Astrocyte (in vitro differentiated cells and primary cell): Measurements from ENCODE around the gene METTL1. TPM values are rescaled to one million over a fixed set of nuclear protein-coding genes. Genes with fewer than 3 reads are reported as not detected.

Experiments
- DNase-seq: peaks from one replicate; pipeline ENCODE4 v3.0.0-alpha.2; 2010; ENCODE audit warnings: low read depth
- FAIRE-seq: peaks from 2 replicates; lab custom pipeline; 2011; peaks lifted over from hg19 to GRCh38; lab: Jason Lieb, UNC
- H2AFZ ChIP-seq: 2 replicates; pipeline ENCODE4 v1.6.0; 2012; ENCODE audit warnings: low read depth, low read length, inconsistent platforms
- H3K27ac ChIP-seq: 2 replicates; pipeline ENCODE4 v1.5.1; 2011; ENCODE audit warnings: low read depth, low read length, inconsistent platforms
- H3K27me3 ChIP-seq: 2 replicates; pipeline ENCODE4 v1.6.0; 2011; ENCODE audit warnings: low read length, inconsistent platforms; ENCODE audit not compliant: insufficient read depth
- H3K36me3 ChIP-seq: 2 replicates; pipeline ENCODE4 v1.5.1; 2011; ENCODE audit warnings: low read length, inconsistent platforms; ENCODE audit not compliant: insufficient read depth
- H3K4me1 ChIP-seq: 2 replicates; pipeline ENCODE4 v1.5.1; 2011; ENCODE audit warnings: low read length, inconsistent platforms; ENCODE audit not compliant: insufficient read depth
- H3K4me2 ChIP-seq: 2 replicates; pipeline ENCODE4 v1.6.0; 2012; ENCODE audit warnings: low read length, inconsistent platforms
- H3K4me3 ChIP-seq: 2 replicates; pipeline ENCODE4 v1.5.1; 2011; ENCODE audit warnings: low read depth, mild to moderate bottlenecking, low read length, inconsistent platforms; ENCODE audit not compliant: insufficient read depth
- H3K79me2 ChIP-seq: 2 replicates; pipeline ENCODE4 v1.6.0; 2012; ENCODE audit warnings: mild to moderate bottlenecking, low read length, inconsistent platforms; ENCODE audit not compliant: insufficient read depth
- H3K9ac ChIP-seq: 2 replicates; pipeline ENCODE4 v1.6.0; 2012; ENCODE audit warnings: mild to moderate bottlenecking, low read length, inconsistent platforms
- H3K9me3 ChIP-seq: 2 replicates; pipeline ENCODE4 v1.5.1; 2012; ENCODE audit warnings: low read depth, mild to moderate bottlenecking, low read length, inconsistent platforms; ENCODE audit not compliant: insufficient read depth
- H4K20me1 ChIP-seq: 2 replicates; pipeline ENCODE4 v1.6.0; 2012; ENCODE audit warnings: low read length, inconsistent platforms; ENCODE audit not compliant: insufficient read depth
- H3K27ac Mint-ChIP-seq: one replicate; pipeline ENCODE4 v1.8.0; 2021; ENCODE audit warnings: mild to moderate bottlenecking, mixed read lengths; ENCODE audit not compliant: unreplicated experiment
- H3K27me3 Mint-ChIP-seq: one replicate; pipeline ENCODE4 v1.8.0; 2021; ENCODE audit warnings: low read depth, mixed read lengths; ENCODE audit not compliant: unreplicated experiment
- H3K36me3 Mint-ChIP-seq: one replicate; pipeline ENCODE4 v1.8.0; 2021; ENCODE audit warnings: low read depth, mixed read lengths; ENCODE audit not compliant: unreplicated experiment
- H3K4me1 Mint-ChIP-seq: one replicate; pipeline ENCODE4 v1.8.0; 2021; ENCODE audit warnings: low read depth, mixed read lengths; ENCODE audit not compliant: unreplicated experiment
- H3K4me3 Mint-ChIP-seq: one replicate; pipeline ENCODE4 v1.8.0; 2021; ENCODE audit warnings: mild to moderate bottlenecking, moderate library complexity, mixed read lengths; ENCODE audit not compliant: unreplicated experiment
- H3K9me3 Mint-ChIP-seq: one replicate; pipeline ENCODE4 v1.8.0; 2021; ENCODE audit warnings: mild to moderate bottlenecking, mixed read lengths; ENCODE audit not compliant: unreplicated experiment
- CTCF ChIP-seq: IDR thresholded peaks from 2 replicates; pipeline ENCODE4 v1.5.1; 2011; ENCODE audit warnings: low read depth, mild to moderate bottlenecking, inconsistent platforms, low read length, moderate library complexity; ENCODE audit not compliant: insufficient read depth
- EZH2 ChIP-seq: IDR thresholded peaks from 2 replicates; pipeline ENCODE4 v1.6.1; 2012; ENCODE audit warnings: mild to moderate bottlenecking, low read length, inconsistent platforms; ENCODE audit not compliant: insufficient read depth
- total RNA-seq: library from RNA; stranded (reverse); gene quantifications from 2 replicates; pipeline ENCODE4 v1.2.1, GENCODE V29; 2021

The METTL1 gene
- total RNA-seq, 1 donor from 2014 or later, result 21.1 TPM

- H2AFZ ChIP-seq, result no peak overlapping the region
- H3K4me2 ChIP-seq, result no peak overlapping the region
- H3K27ac ChIP-seq, result no peak overlapping the region
- peaks cover 13% of the 10 kb centered on the region for H4K20me1 ChIP-seq
- no peaks in the 10 kb centered on the region for H3K79me2 ChIP-seq
- TF ChIP-seq EZH2 (no peak), CTCF (no peak)
- Mint-ChIP-seq H3K9me3 (no peaks in the 10 kb centered on the region), H3K27ac (no peak overlapping the region), H3K36me3 (peaks cover 19% of the 10 kb centered on the region), H3K4me1 (peaks cover 6% of the 10 kb centered on the region), H3K27me3 (peaks cover 40% of the 10 kb centered on the region), H3K4me3 (no peak overlapping the region)
- no peak overlapping the region for H3K4me3 ChIP-seq
- no peak for DNase-seq
- no peak overlapping the region for H3K9ac ChIP-seq
- no peak for FAIRE-seq
- peaks cover 19% of the 10 kb centered on the region for H3K4me1 ChIP-seq
- peaks cover 32% of the 10 kb centered on the region for H3K27me3 ChIP-seq
- H3K9me3 ChIP-seq, result no peaks in the 10 kb centered on the region
- no peaks in the 10 kb centered on the region for H3K36me3 ChIP-seq
These were observed 10.4 kb downstream of the METTL1 start for GRCh38 chr12:57761391-57761998.

DNA sequence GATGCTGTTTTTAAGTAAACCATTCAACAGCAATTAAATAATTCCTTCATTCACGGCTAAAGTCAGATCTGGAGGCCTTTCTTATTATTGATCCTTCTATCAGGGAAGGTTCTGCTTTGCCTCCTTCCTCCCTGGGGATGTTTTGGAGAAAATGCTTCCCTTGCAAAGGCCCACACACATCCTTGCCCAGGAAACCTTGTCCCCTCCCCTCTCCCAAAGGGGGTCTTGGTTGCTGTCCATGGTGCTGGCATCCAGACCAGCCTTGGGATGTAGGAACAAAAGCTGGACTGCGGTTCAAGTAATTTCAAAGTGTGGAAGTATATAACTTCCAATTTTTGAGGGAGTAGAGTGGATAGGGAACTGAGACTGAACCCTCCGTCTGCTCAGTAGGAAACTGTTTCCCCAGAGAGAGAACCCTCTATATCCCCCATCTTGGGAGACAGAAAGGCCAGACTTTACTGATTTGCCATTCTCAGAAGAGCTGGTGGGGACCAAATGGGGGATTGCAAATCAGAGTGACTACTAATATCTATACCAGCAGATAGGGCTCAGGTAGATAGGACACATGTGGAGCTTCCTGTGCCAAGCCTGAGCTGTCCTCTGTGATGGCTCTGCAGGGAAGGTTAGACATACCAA is 11.4 kb downstream of the METTL1 start:
- H4K20me1 ChIP-seq, result peaks cover 13% of the 10 kb centered on the region
- H2AFZ ChIP-seq, result no peak overlapping the region
- peaks cover 9% of the 10 kb centered on the region for H3K4me1 ChIP-seq
- H3K36me3 ChIP-seq, result no peaks in the 10 kb centered on the region
- Mint-ChIP-seq H3K9me3 (no peaks in the 10 kb centered on the region), H3K27ac (no peak overlapping the region), H3K4me1 (peaks cover 2% of the 10 kb centered on the region), H3K36me3 (peaks cover 19% of the 10 kb centered on the region), H3K4me3 (no peak overlapping the region), H3K27me3 (peaks cover 34% of the 10 kb centered on the region)
- H3K79me2 ChIP-seq, result no peaks in the 10 kb centered on the region
- no peak for FAIRE-seq
- no peak overlapping the region for H3K4me2 ChIP-seq
- H3K4me3 ChIP-seq, result no peak overlapping the region
- H3K27ac ChIP-seq, result no peak overlapping the region
- DNase-seq, result no peak
- no peak overlapping the region for H3K9ac ChIP-seq
- H3K27me3 ChIP-seq, result peaks cover 28% of the 10 kb centered on the region
- no peaks in the 10 kb centered on the region for H3K9me3 ChIP-seq
- TF ChIP-seq EZH2, result no peak
- TF ChIP-seq CTCF, result no peak
